Tibial nerve (tissue), 4 donors: ENCODE results near the gene TNKS2. TPM values are rescaled to one million over a fixed set of nuclear protein-coding genes. Genes with fewer than 3 reads are reported as not detected.

Experiments
- DNase-seq, 2 donors: peaks; one replicate each; pipeline ENCODE4 v3.0.0-alpha.2; 2019; ENCODE audit warnings: low spot score in 2 of 2
- H3K27ac ChIP-seq, 4 donors: fragments of 200-600 bp; sonication (generic) in 3 of 4; one replicate each; pipeline ENCODE4 v1.5.1; 2017 to 2019; ENCODE audit warnings: mild to moderate bottlenecking in 1 of 4
- H3K27me3 ChIP-seq, 2 donors: fragments of 200-600 bp; sonication (generic) in 1 of 2; one replicate each; pipeline versions ENCODE4 v1.5.1 to v1.6.0; 2017 to 2019
- H3K36me3 ChIP-seq, 3 donors: fragments of 200-600 bp; sonication (generic); one replicate each; pipeline ENCODE4 v1.5.1; 2018 to 2019
- H3K4me1 ChIP-seq, 4 donors: fragments of 200-600 bp; sonication (generic) in 3 of 4; one replicate each; pipeline ENCODE4 v1.5.1; 2017 to 2019
- H3K4me3 ChIP-seq, 4 donors: fragments of 200-600 bp; sonication (generic) in 3 of 4; one replicate each; pipeline ENCODE4 v1.5.1; 2017 to 2019; ENCODE audit warnings: mild to moderate bottlenecking in 1 of 4, moderate library complexity in 1 of 4
- H3K9me3 ChIP-seq, 4 donors: fragments of 200-600 bp; sonication (generic) in 3 of 4; one replicate each; pipeline ENCODE4 v1.5.1; 2017 to 2019
- EP300 ChIP-seq, 2 donors: sonication (generic); formaldehyde crosslinking; IDR thresholded peaks; one replicate each; pipeline ENCODE4 v1.6.1; 2017; ENCODE audit warnings: antibody characterized with exemption in 2 of 2, mild to moderate bottlenecking in 1 of 2
- POLR2A ChIP-seq, 2 donors: fragments of 450-650 bp; IDR thresholded peaks; one replicate each; pipeline ENCODE4 v1.6.1; 2017; ENCODE audit warnings: antibody characterized with exemption in 2 of 2, mild to moderate bottlenecking in 2 of 2, moderate library complexity in 2 of 2
- WGBS, 2 donors: methylation state at CpG; one replicate each; pipeline ENCODE4 v1.1.5; 2018; 5-methylcytosine and 5-hydroxymethylcytosine counted together
- total RNA-seq, 4 donors: library from RNA; depleted of rRNA; stranded (reverse); fragments of >200 nt; gene quantifications; one replicate each; pipeline ENCODE4 v1.1.0, GENCODE V29; 2016
- TF ChIP-seq, protein P1 (sequence below), 5 experiments: fragments of 200-600 bp in 3 of 5; fragments of 450-650 bp in 2 of 5; sonication (generic) in 3 of 5; IDR thresholded peaks; one replicate each; pipeline ENCODE4 v1.5.1; 2016 to 2019; ENCODE audit warnings: antibody characterized with exemption in 5 of 5, mild to moderate bottlenecking in 3 of 5, moderate library complexity in 2 of 5

Gene TNKS2
- total RNA-seq, 4 donors from 2014 or later, result 47.7 to 60.7 (median 54.0) TPM

- 73 to 81% methylated on average over 1 of the region's 1 CpG for WGBS, 2 donors
Observed at GRCh38 chr10:91779011-91779605, 19.1 kb upstream of the TNKS2 start.

DNA sequence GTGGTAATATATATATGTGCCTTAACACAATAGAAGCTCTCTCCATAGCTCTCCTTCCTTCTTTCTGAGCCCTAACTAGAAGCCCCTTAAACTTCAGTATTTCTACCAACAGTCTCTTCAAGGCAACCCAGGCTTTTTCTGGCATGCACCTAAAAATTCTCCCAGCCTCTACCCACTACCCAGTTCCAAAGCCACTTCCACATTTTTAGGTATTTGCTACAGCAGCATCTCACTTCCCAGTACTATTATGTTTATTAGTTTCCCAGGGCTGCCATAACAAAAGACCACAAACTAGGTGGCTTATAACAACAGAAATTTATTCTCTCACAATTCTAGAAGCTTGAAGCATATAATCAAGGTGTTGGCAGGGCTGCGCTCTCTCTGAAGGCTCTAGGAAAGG is 15.7 kb upstream of the TNKS2 start:
- no peaks in the 10 kb centered on the region for H3K4me1 ChIP-seq

More at GRCh38 chr10:91779011-91779605, 19.1 kb upstream of the TNKS2 start:
- Histone ChIP-seq H3K4me3 (no peak overlapping the region), H3K9me3 (no peaks in the 10 kb centered on the region), H3K36me3 (no peaks in the 10 kb centered on the region), H3K4me1 (no peaks in the 10 kb centered on the region), H3K27me3 (peaks cover 0 to 5% of the 10 kb centered on the region in 2 donors), H3K27ac (no peak overlapping the region)
- no peak for DNase-seq
- TF ChIP-seq, protein P1, sequence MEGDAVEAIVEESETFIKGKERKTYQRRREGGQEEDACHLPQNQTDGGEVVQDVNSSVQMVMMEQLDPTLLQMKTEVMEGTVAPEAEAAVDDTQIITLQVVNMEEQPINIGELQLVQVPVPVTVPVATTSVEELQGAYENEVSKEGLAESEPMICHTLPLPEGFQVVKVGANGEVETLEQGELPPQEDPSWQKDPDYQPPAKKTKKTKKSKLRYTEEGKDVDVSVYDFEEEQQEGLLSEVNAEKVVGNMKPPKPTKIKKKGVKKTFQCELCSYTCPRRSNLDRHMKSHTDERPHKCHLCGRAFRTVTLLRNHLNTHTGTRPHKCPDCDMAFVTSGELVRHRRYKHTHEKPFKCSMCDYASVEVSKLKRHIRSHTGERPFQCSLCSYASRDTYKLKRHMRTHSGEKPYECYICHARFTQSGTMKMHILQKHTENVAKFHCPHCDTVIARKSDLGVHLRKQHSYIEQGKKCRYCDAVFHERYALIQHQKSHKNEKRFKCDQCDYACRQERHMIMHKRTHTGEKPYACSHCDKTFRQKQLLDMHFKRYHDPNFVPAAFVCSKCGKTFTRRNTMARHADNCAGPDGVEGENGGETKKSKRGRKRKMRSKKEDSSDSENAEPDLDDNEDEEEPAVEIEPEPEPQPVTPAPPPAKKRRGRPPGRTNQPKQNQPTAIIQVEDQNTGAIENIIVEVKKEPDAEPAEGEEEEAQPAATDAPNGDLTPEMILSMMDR (IDR thresholded peaks at IDR 0.05), result no peak
- TF ChIP-seq POLR2A (IDR thresholded peaks at IDR 0.05), result no peak
- TF ChIP-seq EP300 (IDR thresholded peaks at IDR 0.05), result no peak

DNA sequence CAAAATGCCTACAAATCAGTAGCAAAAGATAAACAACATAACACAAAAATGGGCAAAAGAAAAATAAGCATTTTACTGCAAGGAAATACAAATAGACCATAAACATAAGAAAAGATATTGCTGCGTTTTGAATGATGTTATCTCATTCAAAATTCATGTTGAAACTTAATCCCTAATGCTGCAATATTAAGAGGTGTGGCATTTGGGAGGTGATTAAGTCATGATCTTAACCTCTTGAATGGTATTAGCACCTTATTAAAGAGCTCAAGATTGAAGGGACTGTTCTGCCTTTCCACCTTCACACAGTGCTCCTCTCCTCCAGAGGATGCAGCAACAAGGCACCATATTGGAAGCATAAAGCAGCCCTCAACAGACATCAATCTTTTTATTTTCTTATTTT is 12.4 kb upstream of the TNKS2 start:
- no peak for DNase-seq
- TF ChIP-seq, protein P1 (IDR thresholded peaks at IDR 0.05), result no peak
- TF ChIP-seq POLR2A (IDR thresholded peaks at IDR 0.05) (no peak), EP300 (IDR thresholded peaks at IDR 0.05) (no peak)
- H3K4me3 ChIP-seq, result no peak overlapping the region
- 67 to 73% methylated on average over 1 of the region's 1 CpG for WGBS, 2 donors
- no peaks in the 10 kb centered on the region for H3K9me3 ChIP-seq
- no peaks in the 10 kb centered on the region for H3K4me1 ChIP-seq
- no peaks in the 10 kb centered on the region for H3K36me3 ChIP-seq
- no peaks in the 10 kb centered on the region for H3K27me3 ChIP-seq
- H3K27ac ChIP-seq, result no peak overlapping the region

More for the DNA sequence above, 15.7 kb upstream of the TNKS2 start:
- no peaks in the 10 kb centered on the region for H3K36me3 ChIP-seq
- 95 to 100% methylated on average over 1 of the region's 1 CpG for WGBS, 2 donors
- no peak for DNase-seq
- no peaks in the 10 kb centered on the region for H3K9me3 ChIP-seq
- no peak overlapping the region for H3K4me3 ChIP-seq
- H3K27ac ChIP-seq, result no peak overlapping the region
- no peak for TF ChIP-seq EP300 (IDR thresholded peaks at IDR 0.05)
- no peak for TF ChIP-seq POLR2A (IDR thresholded peaks at IDR 0.05)
- TF ChIP-seq, protein P1 (IDR thresholded peaks at IDR 0.05), result no peak
- no peaks in the 10 kb centered on the region for H3K27me3 ChIP-seq

DNA sequence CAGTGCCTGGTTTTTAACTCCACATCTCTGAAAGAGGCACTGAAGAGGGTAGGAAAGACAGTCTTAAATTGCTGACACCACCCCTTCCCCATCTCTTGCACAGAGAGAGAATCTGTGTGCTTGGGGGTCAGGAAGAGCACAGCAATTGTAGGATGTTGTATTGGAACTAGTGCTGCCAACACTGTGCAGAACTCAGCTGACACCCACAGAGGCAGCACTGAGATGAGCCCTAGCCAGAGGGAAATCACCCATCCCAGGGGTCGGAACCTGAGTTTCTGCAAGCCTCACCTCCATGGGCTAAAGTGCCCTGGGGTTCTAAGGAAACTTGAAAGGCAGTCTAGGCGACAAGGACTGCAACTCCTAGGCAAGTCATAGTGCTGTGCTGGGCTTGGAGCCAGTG is 11.0 kb upstream of the TNKS2 start:
- 92 to 93% methylated on average over 2 of the region's 2 CpGs for WGBS, 2 donors
- DNase-seq, result no peak
- no peaks in the 10 kb centered on the region for H3K9me3 ChIP-seq
- H3K4me3 ChIP-seq, result no peak overlapping the region
- TF ChIP-seq EP300 (IDR thresholded peaks at IDR 0.05) (no peak), POLR2A (IDR thresholded peaks at IDR 0.05) (no peak)
- TF ChIP-seq, protein P1 (IDR thresholded peaks at IDR 0.05), result no peak
- H3K36me3 ChIP-seq, result no peaks in the 10 kb centered on the region
- H3K4me1 ChIP-seq, result no peaks in the 10 kb centered on the region
- H3K27me3 ChIP-seq, result no peaks in the 10 kb centered on the region
- no peak overlapping the region for H3K27ac ChIP-seq

GRCh38 chr10:91787810-91788209 is 10.4 kb upstream of the TNKS2 start:
- H3K4me1 ChIP-seq, result no peaks in the 10 kb centered on the region
- no peak for DNase-seq
- TF ChIP-seq POLR2A (IDR thresholded peaks at IDR 0.05) (no peak), EP300 (IDR thresholded peaks at IDR 0.05) (no peak)
- TF ChIP-seq, protein P1 (IDR thresholded peaks at IDR 0.05), result no peak
- H3K27me3 ChIP-seq, result no peaks in the 10 kb centered on the region
- WGBS, 2 donors, result 91 to 95% methylated on average over 2 of the region's 2 CpGs
- H3K9me3 ChIP-seq, result no peaks in the 10 kb centered on the region
- no peaks in the 10 kb centered on the region for H3K36me3 ChIP-seq
- no peak overlapping the region for H3K27ac ChIP-seq
- no peak overlapping the region for H3K4me3 ChIP-seq
